ENCODE results near the gene C14orf119. TPM values are rescaled to one million over a fixed set of nuclear protein-coding genes. Genes with fewer than 3 reads are reported as not detected.

The C14orf119 gene
- total RNA-seq, 1 donor from 2014 or later, result 56.8 TPM

DNA sequence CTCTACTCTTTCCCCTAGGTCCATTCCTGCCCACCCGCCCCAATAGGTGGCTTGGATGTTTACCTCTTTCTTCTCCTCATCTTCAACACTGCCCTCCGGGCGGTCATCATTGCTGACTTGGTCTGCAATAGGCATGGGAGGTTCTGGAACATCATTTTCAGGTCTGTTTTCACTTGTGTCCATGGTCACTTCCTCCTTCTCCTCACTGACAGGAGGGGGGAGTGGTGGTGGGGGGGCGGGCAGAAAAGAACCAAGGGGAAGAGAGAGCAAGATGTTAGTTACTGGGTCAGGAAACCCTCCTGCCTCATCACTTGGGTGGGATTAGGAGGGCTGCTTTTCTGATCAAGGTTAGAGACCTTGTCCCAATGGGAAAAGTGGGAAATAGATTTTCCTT lies 25.9 kb upstream of the C14orf119 start:
- no peak for DNase-seq (ENCODE audit: low spot score)
- H3K4me3 Mint-ChIP-seq (ENCODE audit: unreplicated experiment), result no peak overlapping the region
- peaks cover 16% of the 10 kb centered on the region for H3K36me3 Mint-ChIP-seq (ENCODE audit: low read depth)
- peaks cover 40% of the 10 kb centered on the region for H3K4me1 Mint-ChIP-seq (ENCODE audit: low read depth)
- peak overlapping the region; percentile 36 for H3K27ac Mint-ChIP-seq (ENCODE audit: unreplicated experiment)
- no peaks in the 10 kb centered on the region for H3K9me3 Mint-ChIP-seq (ENCODE audit: low read depth)
- no peaks in the 10 kb centered on the region for H3K27me3 Mint-ChIP-seq (ENCODE audit: low read depth)
- TF ChIP-seq, protein P1, sequence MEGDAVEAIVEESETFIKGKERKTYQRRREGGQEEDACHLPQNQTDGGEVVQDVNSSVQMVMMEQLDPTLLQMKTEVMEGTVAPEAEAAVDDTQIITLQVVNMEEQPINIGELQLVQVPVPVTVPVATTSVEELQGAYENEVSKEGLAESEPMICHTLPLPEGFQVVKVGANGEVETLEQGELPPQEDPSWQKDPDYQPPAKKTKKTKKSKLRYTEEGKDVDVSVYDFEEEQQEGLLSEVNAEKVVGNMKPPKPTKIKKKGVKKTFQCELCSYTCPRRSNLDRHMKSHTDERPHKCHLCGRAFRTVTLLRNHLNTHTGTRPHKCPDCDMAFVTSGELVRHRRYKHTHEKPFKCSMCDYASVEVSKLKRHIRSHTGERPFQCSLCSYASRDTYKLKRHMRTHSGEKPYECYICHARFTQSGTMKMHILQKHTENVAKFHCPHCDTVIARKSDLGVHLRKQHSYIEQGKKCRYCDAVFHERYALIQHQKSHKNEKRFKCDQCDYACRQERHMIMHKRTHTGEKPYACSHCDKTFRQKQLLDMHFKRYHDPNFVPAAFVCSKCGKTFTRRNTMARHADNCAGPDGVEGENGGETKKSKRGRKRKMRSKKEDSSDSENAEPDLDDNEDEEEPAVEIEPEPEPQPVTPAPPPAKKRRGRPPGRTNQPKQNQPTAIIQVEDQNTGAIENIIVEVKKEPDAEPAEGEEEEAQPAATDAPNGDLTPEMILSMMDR (IDR thresholded peaks at IDR 0.05), result no peak

DNA sequence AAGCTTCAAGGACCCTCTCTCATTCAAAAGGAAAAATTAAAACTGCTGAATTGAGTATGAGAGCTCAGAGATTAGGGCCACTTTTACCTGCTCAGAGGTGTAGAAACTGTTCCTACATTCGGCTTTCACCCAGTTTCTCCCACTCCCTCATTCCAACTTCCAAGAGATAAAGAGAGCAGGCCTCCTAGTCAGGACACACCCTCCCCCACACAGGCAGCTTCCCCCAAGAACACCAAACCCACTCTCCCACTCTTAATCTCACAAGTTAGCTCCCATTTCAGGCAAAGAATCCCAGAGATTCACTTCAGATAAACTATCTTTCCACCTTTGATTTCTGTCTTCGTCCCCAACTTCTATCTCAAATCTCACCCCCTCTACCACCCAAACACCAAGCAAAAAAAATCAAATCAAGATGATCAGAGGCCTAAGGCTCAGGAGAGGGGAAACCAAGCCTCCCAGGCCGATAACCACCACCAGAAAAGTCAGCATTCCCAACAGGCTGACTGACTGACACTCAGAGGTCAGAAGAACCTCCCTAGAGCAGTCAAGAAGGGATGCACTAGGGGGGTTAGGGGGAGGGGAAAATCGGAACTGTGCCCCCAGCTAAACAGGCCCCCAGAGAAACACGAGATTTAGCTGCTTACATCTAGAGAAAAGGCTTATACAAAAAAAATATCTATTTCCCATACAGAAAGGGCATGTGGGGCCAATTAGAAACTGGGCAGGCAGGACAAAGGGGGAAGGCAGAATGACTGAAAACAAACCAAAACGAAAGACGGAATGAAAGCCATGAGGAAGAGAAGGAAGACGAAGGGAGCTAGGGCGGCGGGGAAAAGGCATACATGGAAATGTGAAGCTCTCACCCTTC lies 24.8 kb upstream of the C14orf119 start:
- Mint-ChIP-seq H3K4me1 (ENCODE audit: low read depth) (peaks cover 40% of the 10 kb centered on the region), H3K27me3 (ENCODE audit: low read depth) (no peaks in the 10 kb centered on the region), H3K9me3 (ENCODE audit: low read depth) (no peaks in the 10 kb centered on the region), H3K4me3 (ENCODE audit: unreplicated experiment) (peak overlapping the region; percentile 86), H3K36me3 (ENCODE audit: low read depth) (peaks cover 18% of the 10 kb centered on the region), H3K27ac (ENCODE audit: unreplicated experiment) (peak overlapping the region; percentile 95)
- DNase-seq (ENCODE audit: low spot score), result no peak
- TF ChIP-seq, protein P1 (IDR thresholded peaks at IDR 0.05), result no peak

DNA sequence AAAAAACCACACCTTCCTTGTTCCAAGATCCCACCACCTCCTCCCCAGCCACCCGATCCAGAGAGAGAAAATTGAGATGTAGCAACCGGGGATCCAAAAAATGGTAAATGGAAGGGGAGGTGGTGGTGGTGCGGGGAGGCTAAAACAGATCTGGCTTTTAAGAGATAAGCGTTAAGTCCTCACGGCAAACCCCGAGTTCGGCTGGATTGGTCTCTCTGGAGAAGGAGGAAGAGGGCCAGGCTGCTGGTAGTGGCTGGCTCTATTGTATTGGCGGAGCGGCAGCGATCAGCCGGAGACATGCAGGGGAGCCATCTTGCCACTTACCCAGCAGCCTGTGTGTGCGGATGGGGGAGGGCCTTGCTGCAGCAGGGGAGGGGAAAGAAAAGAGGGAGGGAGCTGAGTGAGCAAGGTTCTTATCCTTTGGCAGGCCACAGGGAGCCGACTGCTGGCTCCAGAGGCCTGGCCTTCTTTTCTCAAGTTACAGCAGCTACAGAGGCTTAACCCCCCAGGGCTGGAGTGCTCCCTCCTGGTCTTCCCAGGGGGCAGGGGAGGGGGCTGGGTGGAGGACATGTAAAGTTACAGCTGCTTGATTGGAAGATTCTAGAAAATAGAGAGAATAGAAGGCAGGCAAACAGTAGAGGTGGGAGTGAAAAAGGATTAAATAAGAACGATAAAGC lies 23.9 kb upstream of the C14orf119 start:
- Mint-ChIP-seq H3K4me1 (ENCODE audit: low read depth) (peaks cover 35% of the 10 kb centered on the region), H3K36me3 (ENCODE audit: low read depth) (peaks cover 13% of the 10 kb centered on the region), H3K27ac (ENCODE audit: unreplicated experiment) (peak overlapping the region; percentile 95), H3K9me3 (ENCODE audit: low read depth) (no peaks in the 10 kb centered on the region), H3K27me3 (ENCODE audit: low read depth) (no peaks in the 10 kb centered on the region), H3K4me3 (ENCODE audit: unreplicated experiment) (peak overlapping the region; percentile 86)
- TF ChIP-seq, protein P1 (IDR thresholded peaks at IDR 0.05), result no peak
- DNase-seq (ENCODE audit: low spot score), result no peak

DNA sequence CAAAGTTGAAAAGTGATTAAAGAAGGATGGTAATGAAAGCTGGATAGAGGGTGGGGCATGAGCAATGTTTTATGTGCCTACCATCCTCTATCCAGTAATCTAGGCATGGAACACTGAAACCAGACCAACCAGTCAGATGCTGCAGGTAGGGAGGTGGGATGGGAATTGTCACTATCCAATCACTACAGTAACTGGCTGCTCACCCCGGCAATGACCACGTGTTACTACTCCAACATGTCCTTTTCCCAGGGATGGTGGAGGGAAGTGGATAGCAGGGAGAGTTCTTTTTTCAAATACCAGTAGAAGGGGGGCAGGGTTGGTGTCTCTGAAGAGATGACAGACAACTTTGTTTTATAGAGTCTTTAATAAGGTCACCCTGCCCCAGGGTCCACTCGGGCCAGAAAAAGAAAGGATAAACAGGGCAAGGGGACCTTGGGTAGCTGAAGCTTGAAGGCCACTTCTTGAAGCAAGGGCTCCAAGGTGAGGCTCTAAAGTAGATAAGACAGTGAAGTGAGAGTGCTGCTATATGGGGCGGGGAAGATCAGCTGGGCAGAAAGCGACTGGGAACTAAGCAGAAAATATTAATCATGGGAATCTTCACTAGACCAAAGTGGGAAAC lies 23.3 kb upstream of the C14orf119 start:
- Mint-ChIP-seq H3K4me1 (ENCODE audit: low read depth) (peaks cover 35% of the 10 kb centered on the region), H3K9me3 (ENCODE audit: low read depth) (no peaks in the 10 kb centered on the region), H3K36me3 (ENCODE audit: low read depth) (peaks cover 12% of the 10 kb centered on the region), H3K27me3 (ENCODE audit: low read depth) (no peaks in the 10 kb centered on the region), H3K27ac (ENCODE audit: unreplicated experiment) (peak overlapping the region; percentile 95), H3K4me3 (ENCODE audit: unreplicated experiment) (peak overlapping the region; percentile 86)
- DNase-seq (ENCODE audit: low spot score), result no peak
- TF ChIP-seq, protein P1 (IDR thresholded peaks at IDR 0.05), result no peak

DNA sequence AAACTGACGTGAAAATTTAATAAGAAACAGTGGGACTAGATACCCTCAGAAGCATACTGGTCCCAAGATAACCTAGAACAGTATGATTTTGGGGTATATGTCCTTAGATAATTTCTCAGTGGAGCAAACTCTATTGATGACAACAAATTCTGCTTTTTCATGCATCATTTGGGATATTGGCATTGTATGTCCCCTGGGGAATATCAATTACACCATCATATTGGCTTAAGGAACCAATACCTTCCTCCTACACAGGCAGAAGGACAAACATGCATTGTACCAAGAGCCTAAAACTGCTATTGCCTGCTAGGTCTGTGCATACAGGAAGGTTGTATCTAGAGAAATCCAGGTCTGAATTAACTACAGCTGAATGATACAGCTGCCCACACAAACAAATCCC lies 20.4 kb upstream of the C14orf119 start:
- Mint-ChIP-seq H3K27me3 (ENCODE audit: low read depth) (no peaks in the 10 kb centered on the region), H3K4me1 (ENCODE audit: low read depth) (peaks cover 43% of the 10 kb centered on the region), H3K36me3 (ENCODE audit: low read depth) (peaks cover 23% of the 10 kb centered on the region), H3K9me3 (ENCODE audit: low read depth) (no peaks in the 10 kb centered on the region), H3K4me3 (ENCODE audit: unreplicated experiment) (no peak overlapping the region), H3K27ac (ENCODE audit: unreplicated experiment) (no peak overlapping the region)
- TF ChIP-seq, protein P1 (IDR thresholded peaks at IDR 0.05), result no peak
- no peak for DNase-seq (ENCODE audit: low spot score)

All from chondrocyte (in vitro differentiated cells).